Keratinocyte (primary cell): Measurements from ENCODE around the gene CDH13. TPM values are rescaled to one million over a fixed set of nuclear protein-coding genes. Genes with fewer than 3 reads are reported as not detected.

ENCODE experiments used
- DNase-seq: peaks from one replicate; pipeline ENCODE4 v3.0.0-alpha.2; 2011; ENCODE audit warnings: low read depth, missing footprints, low spot score
- FAIRE-seq: peaks from 2 replicates; lab custom pipeline; 2011; peaks lifted over from hg19 to GRCh38; lab: Jason Lieb, UNC
- H2AFZ ChIP-seq: 2 replicates; pipeline ENCODE4 v1.6.0; 2012; ENCODE audit warnings: low read length, control low read depth, inconsistent platforms; ENCODE audit not compliant: control insufficient read depth
- H3K27ac ChIP-seq: 2 replicates; pipeline ENCODE4 v1.5.1; 2011; ENCODE audit warnings: low read length; ENCODE audit not compliant: control insufficient read depth, insufficient read depth
- H3K27me3 ChIP-seq: 3 replicates; pipeline ENCODE4 v1.6.0; 2011; ENCODE audit warnings: low read length; ENCODE audit not compliant: control insufficient read depth, insufficient read depth; ENCODE audit errors: extremely low read depth
- H3K36me3 ChIP-seq, 2 experiments: 2 replicates in 1 of 2; 3 replicates in 1 of 2; pipeline ENCODE4 v1.5.1; 2011; ENCODE audit warnings: low read length in 2 of 2, mild to moderate bottlenecking in 1 of 2; ENCODE audit not compliant: control insufficient read depth in 2 of 2, insufficient read depth in 2 of 2; ENCODE audit errors: extremely low read depth in 1 of 2
- H3K4me1 ChIP-seq: 3 replicates; pipeline ENCODE4 v1.5.1; 2011; ENCODE audit warnings: low read length; ENCODE audit not compliant: control insufficient read depth, insufficient read depth; ENCODE audit errors: extremely low read depth
- H3K4me2 ChIP-seq: 3 replicates; pipeline ENCODE4 v1.6.0; 2011; ENCODE audit warnings: low read depth, low read length; ENCODE audit not compliant: control insufficient read depth, insufficient read depth; ENCODE audit errors: extremely low read depth
- H3K4me3 ChIP-seq, 3 experiments: fragments of 200-600 bp in 1 of 3; sonication (generic) in 1 of 3; 2 replicates in 2 of 3; 3 replicates in 1 of 3; pipeline ENCODE4 v1.5.1; 2011 to 2016; ENCODE audit warnings: low read length in 3 of 3, mild to moderate bottlenecking in 3 of 3, control low read depth in 2 of 3, inconsistent platforms in 1 of 3, low read depth in 1 of 3, mixed read lengths in 1 of 3, mixed run types in 1 of 3, moderate library complexity in 1 of 3; ENCODE audit not compliant: control insufficient read depth in 2 of 3, insufficient read depth in 2 of 3; ENCODE audit errors: extremely low read depth in 1 of 3
- H3K79me2 ChIP-seq: 2 replicates; pipeline ENCODE4 v1.6.0; 2012; ENCODE audit warnings: low read length; ENCODE audit not compliant: control insufficient read depth, insufficient read depth
- H3K9ac ChIP-seq: 3 replicates; pipeline ENCODE4 v1.6.0; 2011; ENCODE audit warnings: low read length; ENCODE audit not compliant: control insufficient read depth, insufficient read depth; ENCODE audit errors: extremely low read depth
- H3K9me1 ChIP-seq: 3 replicates; pipeline ENCODE4 v1.6.0; 2011; ENCODE audit warnings: low read length; ENCODE audit not compliant: control insufficient read depth, insufficient read depth; ENCODE audit errors: extremely low read depth
- H3K9me3 ChIP-seq: 2 replicates; pipeline ENCODE4 v1.5.1; 2012; ENCODE audit warnings: low read depth, low read length; ENCODE audit not compliant: control insufficient read depth
- H4K20me1 ChIP-seq: 3 replicates; pipeline ENCODE4 v1.6.0; 2011; ENCODE audit warnings: low read length; ENCODE audit not compliant: control insufficient read depth, insufficient read depth; ENCODE audit errors: extremely low read depth
- CTCF ChIP-seq, 3 experiments: IDR thresholded peaks in 1 of 3; conservative IDR thresholded peaks in 1 of 3; optimal IDR thresholded peaks in 1 of 3; 2 replicates in 2 of 3; 3 replicates in 1 of 3; pipeline versions ENCODE3 to v1.5.1; 2011; ENCODE audit warnings: low read length in 3 of 3, mild to moderate bottlenecking in 3 of 3, moderate library complexity in 2 of 3, control low read depth in 1 of 3, inconsistent platforms in 1 of 3; ENCODE audit not compliant: insufficient read depth in 2 of 3; ENCODE audit errors: extremely low read depth in 1 of 3
- EZH2 ChIP-seq: IDR thresholded peaks from one replicate; pipeline ENCODE4 v1.6.1; 2012; ENCODE audit warnings: inconsistent platforms, mild to moderate bottlenecking, low read length, moderate library complexity
- dilution Hi-C: fragments of 300-500 bp; cut with MboI; formaldehyde crosslinking; loops from one replicate; pipeline ENCODE4 v1.7.0; 2020; ENCODE audit warnings: low sequenced_read_pairs; ENCODE audit not compliant: extremely low pct_ligation_motif_present
- polyA plus RNA-seq, 5 experiments: library from polyadenylated mRNA; depleted of rRNA in 3 of 5; stranded (reverse) in 3 of 5; stranded (forward) in 1 of 5; unstranded in 1 of 5; fragments of >200 nt; gene quantifications; 1 replicate in 1 of 5; 2 replicates in 3 of 5; 3 replicates in 1 of 5; pipeline versions ENCODE4 v1.2.1 to v1.2.3, GENCODE V29; 2011 to 2012; ENCODE audit warnings: missing spikeins in 2 of 5, low read depth in 1 of 5, low replicate concordance in 1 of 5

Gene CDH13
- polyA plus RNA-seq, 1 donor (not counting 4 experiments of a cell fraction or from before 2014, with no cell fraction given) = 111 TPM

- H3K4me1 ChIP-seq = no peaks in the 10 kb centered on the region
- H3K9me3 ChIP-seq = no peaks in the 10 kb centered on the region
- no peak for DNase-seq
- dilution Hi-C loops = no loop called here
- TF ChIP-seq EZH2 = no peak
- no peak for TF ChIP-seq CTCF (optimal IDR thresholded peaks at IDR 0.05 in 1 of 3, IDR thresholded peaks at IDR 0.05 in 1 of 3, conservative IDR thresholded peaks at IDR 0.05 in 1 of 3; ENCODE audit: extremely low read depth in 1 of 3, insufficient read depth in 2 of 3, low read length in 3 of 3)
- H3K27ac ChIP-seq = no peak overlapping the region
- no peaks in the 10 kb centered on the region for H3K27me3 ChIP-seq
- no peak overlapping the region for H3K4me2 ChIP-seq
- H4K20me1 ChIP-seq = no peaks in the 10 kb centered on the region
- FAIRE-seq = no peak
- no peak overlapping the region for H3K4me3 ChIP-seq
- no peak overlapping the region for H2AFZ ChIP-seq
- no peaks in the 10 kb centered on the region for H3K9me1 ChIP-seq
- no peak overlapping the region for H3K9ac ChIP-seq
- H3K36me3 ChIP-seq = no peaks in the 10 kb centered on the region
- H3K79me2 ChIP-seq = no peaks in the 10 kb centered on the region
Observed at GRCh38 chr16:82949016-82949415, 322.2 kb downstream of the CDH13 start.

DNA sequence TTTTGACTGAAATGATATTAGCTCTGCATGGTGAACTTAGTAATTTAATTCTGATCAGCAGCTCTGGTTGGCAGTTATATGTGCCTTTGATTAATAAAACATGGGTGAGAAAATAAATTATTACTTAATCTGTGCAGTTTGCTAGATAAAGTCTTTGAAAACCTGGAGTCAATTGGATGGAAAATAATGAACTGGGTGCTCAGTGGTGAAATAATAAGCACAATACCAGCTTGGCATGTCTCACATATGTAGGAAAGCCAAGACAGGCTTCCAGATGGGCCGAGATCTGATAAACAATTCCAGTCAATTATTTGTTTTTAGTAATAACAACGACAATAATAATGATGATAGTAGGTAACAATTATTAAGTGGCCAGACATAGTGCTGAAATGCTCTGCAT is 326.7 kb downstream of the CDH13 start:
- no peaks in the 10 kb centered on the region for H4K20me1 ChIP-seq
- H2AFZ ChIP-seq = no peak overlapping the region
- no peaks in the 10 kb centered on the region for H3K9me1 ChIP-seq
- no peaks in the 10 kb centered on the region for H3K27me3 ChIP-seq
- no peaks in the 10 kb centered on the region for H3K36me3 ChIP-seq
- TF ChIP-seq EZH2 = no peak
- no peak overlapping the region for H3K27ac ChIP-seq
- no peaks in the 10 kb centered on the region for H3K4me1 ChIP-seq
- dilution Hi-C loops = no loop called here
- DNase-seq (no peak), FAIRE-seq (no peak)
- H3K9me3 ChIP-seq = no peaks in the 10 kb centered on the region
- no peaks in the 10 kb centered on the region for H3K79me2 ChIP-seq
- H3K4me2 ChIP-seq = no peak overlapping the region
- no peak overlapping the region for H3K9ac ChIP-seq
- no peak overlapping the region for H3K4me3 ChIP-seq

DNA sequence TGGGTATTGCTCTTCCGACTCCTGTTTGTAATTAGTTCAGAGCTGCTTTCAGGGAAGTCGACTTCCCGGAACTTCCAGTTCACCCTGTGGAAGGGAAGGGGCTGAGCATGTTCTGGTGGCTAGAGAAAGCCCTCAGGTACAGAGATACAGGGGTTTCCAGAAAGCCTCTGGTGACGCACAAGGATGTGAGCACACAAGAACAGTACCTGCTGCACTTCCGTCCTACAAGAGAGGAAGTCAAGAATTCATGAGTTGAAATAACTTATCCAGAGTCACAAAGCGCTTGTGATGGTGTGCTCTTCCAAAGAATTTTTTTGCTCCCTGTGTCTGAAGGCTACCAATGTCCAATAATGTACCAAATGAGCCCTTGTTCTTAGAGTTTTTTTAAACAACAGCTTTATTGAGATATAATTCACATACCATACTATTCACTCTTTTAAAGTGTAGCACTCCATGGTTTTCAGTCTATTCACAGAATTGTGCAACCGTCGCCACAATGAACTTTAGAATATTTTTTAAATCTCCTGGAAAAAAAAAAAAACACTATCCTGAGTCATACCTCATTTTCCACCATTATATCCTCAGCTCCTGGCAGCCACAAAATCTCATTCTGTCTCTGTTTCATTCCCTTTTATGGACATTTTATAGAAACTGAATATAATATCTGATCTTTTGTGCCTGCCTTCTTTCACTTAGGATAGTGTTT is 327.6 kb downstream of the CDH13 start:
- Histone ChIP-seq H3K36me3 (no peaks in the 10 kb centered on the region), H3K4me1 (no peaks in the 10 kb centered on the region), H3K9me3 (no peaks in the 10 kb centered on the region), H3K27ac (no peak overlapping the region), H3K9me1 (no peaks in the 10 kb centered on the region), H3K9ac (no peak overlapping the region), H3K79me2 (no peaks in the 10 kb centered on the region), H3K4me2 (no peak overlapping the region), H4K20me1 (no peaks in the 10 kb centered on the region), H3K4me3 (no peak overlapping the region), H3K27me3 (no peaks in the 10 kb centered on the region), H2AFZ (no peak overlapping the region)
- dilution Hi-C loops = no loop called here
- TF ChIP-seq CTCF (optimal IDR thresholded peaks at IDR 0.05 in 1 of 3, IDR thresholded peaks at IDR 0.05 in 1 of 3, conservative IDR thresholded peaks at IDR 0.05 in 1 of 3; ENCODE audit: extremely low read depth in 1 of 3, insufficient read depth in 2 of 3, low read length in 3 of 3) (no peak), EZH2 (no peak)
- no peak for DNase-seq
- no peak for FAIRE-seq
